IMR-90 (cell line): ENCODE data around the gene BTBD9. TPM values are rescaled to one million over a fixed set of nuclear protein-coding genes. Genes with fewer than 3 reads are reported as not detected.
"Not testable (repeated sequence)": the region's sequence is repeated elsewhere in the genome, so short reads cannot be mapped to it uniquely, and the experiment has no call there.

Source experiments
- ATAC-seq: fragments of 200-7000 bp; cut with Tn5 transposase; 2 replicates; pipeline ENCODE4 v1.9.1; 2020; ENCODE audit warnings: low read depth, mild to moderate bottlenecking, moderate library complexity
- BruUV-seq: library from RNA; stranded (reverse); fragments of 400-500 nt; replicated peaks from 2 replicates; lab custom pipeline; 2021; lab: Mats Ljungman, UMichigan
- CTCF ChIA-PET: fragments of 300-600 bp; formaldehyde crosslinking; extraction: SDS; loops from one replicate; lab custom pipeline; 2021; ENCODE audit warnings: antibody characterized with exemption; lab: Yijun Ruan, JAX
- POLR2A ChIA-PET: fragments of 300-600 bp; sonication (Branson Sonifier 250); formaldehyde crosslinking; loops from one replicate; lab custom pipeline; 2022; ENCODE audit warnings: antibody characterized with exemption; ENCODE audit not compliant: unreplicated experiment; lab: Charles Lee
- DNase-seq: peaks from one replicate; pipeline ENCODE4 v3.0.0; 2013
- H2AFZ ChIP-seq: replicated peaks from 2 replicates; pipeline ENCODE3; 2013; ENCODE audit warnings: low read length, mild to moderate bottlenecking; ENCODE audit not compliant: poor library complexity
- H2AK5ac ChIP-seq: 2 replicates; pipeline ENCODE4 v1.6.1; 2013; ENCODE audit warnings: low read depth, low read length, inconsistent platforms
- H2AK9ac ChIP-seq: replicated peaks from 2 replicates; pipeline ENCODE3; 2013; ENCODE audit warnings: mild to moderate bottlenecking, low read depth, low read length, moderate library complexity; ENCODE audit not compliant: poor library complexity
- H2BK120ac ChIP-seq: 2 replicates; pipeline ENCODE4 v1.6.1; 2013; ENCODE audit warnings: low read depth, low read length, inconsistent platforms
- H2BK15ac ChIP-seq: 3 replicates; pipeline ENCODE4 v1.6.1; 2013; ENCODE audit warnings: low read depth, low read length, inconsistent platforms
- H2BK20ac ChIP-seq: 2 replicates; pipeline ENCODE4 v1.6.1; 2013; ENCODE audit warnings: low read depth, mild to moderate bottlenecking, inconsistent platforms, low read length, moderate library complexity
- H2BK5ac ChIP-seq: 2 replicates; pipeline ENCODE4 v1.6.1; 2013; ENCODE audit warnings: mild to moderate bottlenecking, low read depth, low read length, inconsistent platforms; ENCODE audit not compliant: poor library complexity, severe bottlenecking
- H3K14ac ChIP-seq: replicated peaks from 2 replicates; pipeline ENCODE4 v1.6.1; 2013; ENCODE audit warnings: low read depth, low read length, inconsistent platforms
- H3K18ac ChIP-seq: 2 replicates; pipeline ENCODE4 v1.6.1; 2013; ENCODE audit warnings: low read depth, low read length, control low read depth
- H3K23ac ChIP-seq: 2 replicates; pipeline ENCODE4 v1.6.1; 2013; ENCODE audit warnings: low read depth, low read length, inconsistent platforms
- H3K27ac ChIP-seq: 2 replicates; pipeline ENCODE4 v1.5.1; 2013; ENCODE audit warnings: mild to moderate bottlenecking, control low read depth, low read length; ENCODE audit not compliant: insufficient read depth
- H3K27me3 ChIP-seq: 2 replicates; pipeline ENCODE4 v1.6.1; 2013; ENCODE audit warnings: low read length; ENCODE audit not compliant: control insufficient read depth, insufficient read depth
- H3K36me3 ChIP-seq: 2 replicates; pipeline ENCODE4 v1.6.1; 2013; ENCODE audit warnings: low read length, mixed read lengths; ENCODE audit not compliant: control insufficient read depth, insufficient read depth
- H3K4ac ChIP-seq: 2 replicates; pipeline ENCODE4 v1.6.1; 2013; ENCODE audit warnings: low read depth, low read length, inconsistent platforms
- H3K4me1 ChIP-seq: 2 replicates; pipeline ENCODE4 v1.6.1; 2013; ENCODE audit warnings: low read length, mixed read lengths; ENCODE audit not compliant: control insufficient read depth, insufficient read depth
- H3K4me2 ChIP-seq: 2 replicates; pipeline ENCODE4 v1.6.1; 2013; ENCODE audit warnings: low read depth, mild to moderate bottlenecking, control low read depth, low read length, moderate library complexity
- H3K4me3 ChIP-seq: 2 replicates; pipeline ENCODE4 v1.5.1; 2013; ENCODE audit warnings: low read depth, mild to moderate bottlenecking, control low read depth, low read length, moderate library complexity; ENCODE audit not compliant: insufficient read depth
- H3K56ac ChIP-seq: 2 replicates; pipeline ENCODE4 v1.6.1; 2013; ENCODE audit warnings: low read length, inconsistent platforms; ENCODE audit not compliant: insufficient read depth; ENCODE audit errors: extremely low read depth
- H3K79me1 ChIP-seq, 2 experiments: 2 replicates each; pipeline ENCODE4 v1.6.1; 2013; ENCODE audit warnings: low read length in 2 of 2, inconsistent platforms in 1 of 2, low read depth in 1 of 2
- H3K9ac ChIP-seq: 2 replicates; pipeline ENCODE4 v1.6.1; 2013; ENCODE audit warnings: low read depth, low read length, control low read depth
- H3K9me1 ChIP-seq: 2 replicates; pipeline ENCODE4 v1.6.1; 2013; ENCODE audit warnings: low read length, inconsistent platforms; ENCODE audit not compliant: insufficient read depth
- H3K9me3 ChIP-seq: 2 replicates; pipeline ENCODE4 v1.6.1; 2013; ENCODE audit warnings: low read length; ENCODE audit not compliant: control insufficient read depth, insufficient read depth
- H4K20me1 ChIP-seq: 2 replicates; pipeline ENCODE4 v1.6.1; 2013; ENCODE audit warnings: low read length, inconsistent platforms; ENCODE audit not compliant: insufficient read depth
- H4K5ac ChIP-seq: 2 replicates; pipeline ENCODE4 v1.6.1; 2013; ENCODE audit warnings: mild to moderate bottlenecking, low read depth, low read length, control low read depth
- H4K8ac ChIP-seq, 2 experiments: 2 replicates each; pipeline ENCODE4 v1.6.1; 2013; ENCODE audit warnings: low read depth in 2 of 2, low read length in 2 of 2, control low read depth in 1 of 2, inconsistent platforms in 1 of 2
- H4K91ac ChIP-seq: 2 replicates; pipeline ENCODE4 v1.6.1; 2013; ENCODE audit warnings: low read depth, low read length, inconsistent platforms; ENCODE audit not compliant: insufficient read depth
- WGBS, 2 experiments: methylation state at CpG; one replicate each; pipeline versions ENCODE4 v1.1.5 to v1.1.7; 2013; ENCODE audit warnings: missing lambda C conversion rate in 2 of 2; ENCODE audit not compliant: insufficient read length in 1 of 2; ENCODE audit errors: extremely low coverage in 2 of 2; 5-methylcytosine and 5-hydroxymethylcytosine counted together
- dilution Hi-C: fragments of 300-500 bp; cut with HindIII; formaldehyde crosslinking; loops from one replicate; pipeline ENCODE4 v1.14.3; 2018; ENCODE audit warnings: low sequenced_read_pairs; ENCODE audit not compliant: unreplicated experiment
- in situ Hi-C: fragments of 300-500 bp; cut with MboI; formaldehyde crosslinking; loops from 3 replicates; pipeline ENCODE4 v1.14.3; 2019; ENCODE audit warnings: low sequenced_read_pairs, inconsistent platforms, mixed read lengths
- intact Hi-C: fragments of 100-400 bp; cut with micrococcal nuclease; formaldehyde crosslinking; loops from 2 replicates; pipeline ENCODE4 v1.10.0; 2022
- polyA plus RNA-seq, 3 experiments: library from polyadenylated mRNA; depleted of rRNA; stranded (reverse); fragments of >200 nt; gene quantifications; 2 replicates each; pipeline ENCODE4 v1.2.3, GENCODE V29; 2012; ENCODE audit warnings: low replicate concordance in 1 of 3
- total RNA-seq: library from RNA; depleted of rRNA; stranded (reverse); fragments of >200 nt; gene quantifications from 2 replicates; pipeline ENCODE4 v1.2.3, GENCODE V29; 2012

BTBD9 gene
- total and polyA plus RNA-seq, 2 of the 4 experiments (the other 2 are of a cell fraction), result 4.1 to 22.0 TPM

- peak overlapping the region; percentile 27; the same call in 1 of the 2 replicates for H3K4ac ChIP-seq
- H3K27me3 ChIP-seq, DNase-seq, H3K4me2 ChIP-seq, dilution Hi-C loops, intact Hi-C loops, H2AK5ac ChIP-seq, H4K8ac ChIP-seq, H3K36me3 ChIP-seq, H3K9me1 ChIP-seq, H4K91ac ChIP-seq, H2AK9ac ChIP-seq, H4K5ac ChIP-seq, H3K23ac ChIP-seq, H3K14ac ChIP-seq, H2BK5ac ChIP-seq, H3K9me3 ChIP-seq, H3K18ac ChIP-seq, H3K9ac ChIP-seq, H4K20me1 ChIP-seq, in situ Hi-C loops, H3K56ac ChIP-seq, H3K4me3 ChIP-seq, H2BK15ac ChIP-seq, H3K27ac ChIP-seq, H3K4me1 ChIP-seq, BruUV-seq, H2AFZ ChIP-seq: not testable (repeated sequence)
- CTCF ChIA-PET, result interaction anchor here (0.6 kb wide), 1 partner anchor 616 kb away, joined by 3 read pairs; no protein-coding TSS in a partner anchor
- POLR2A ChIA-PET, result interaction anchor here (0.6 kb wide), 1 partner anchor 29 kb away, joined by 5 read pairs; no protein-coding TSS in a partner anchor
- ATAC-seq, result peak; percentile 46
- H2BK20ac ChIP-seq, result peak overlapping the region; percentile 35; the same call in 1 of the 2 replicates
- WGBS, 2 experiments, result no CpG with 5 or more reads among the region's 1 CpG
- H3K79me1 ChIP-seq, result peaks cover 6 to 39% of the 10 kb centered on the region in 2 experiments
- peak overlapping the region; percentile 47 for H2BK120ac ChIP-seq
These were observed 21.4 kb downstream of the BTBD9 start for GRCh38 chr6:38618301-38618700.
